Measurements from ENCODE around the gene C11orf24. TPM values are rescaled to one million over a fixed set of nuclear protein-coding genes. Genes with fewer than 3 reads are reported as not detected.

The C11orf24 gene
- total and polyA plus RNA-seq, 2 of the 8 experiments (the other 6 are each of a cell fraction or from before 2014, with no cell fraction given): 45.4 to 51.7 TPM

DNA sequence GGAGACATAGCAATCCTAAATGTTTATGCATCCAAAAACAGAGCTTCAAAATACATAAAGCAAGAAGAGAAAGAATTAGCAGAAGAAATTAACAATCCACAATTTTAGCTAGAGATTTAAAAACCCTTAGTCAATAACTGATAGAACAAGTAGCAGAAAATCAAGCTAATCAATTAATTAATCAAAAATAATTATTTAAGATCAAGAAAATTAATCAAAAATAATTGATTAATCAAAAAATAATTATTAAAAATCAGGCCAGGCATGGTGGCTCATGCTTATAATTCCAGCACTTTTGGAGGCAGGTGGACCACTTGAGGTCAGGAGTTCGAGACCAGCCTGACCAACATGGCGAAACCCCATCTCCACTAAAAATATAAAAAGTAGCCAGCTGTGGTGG lies 29.2 kb downstream of the C11orf24 start:
- Histone ChIP-seq H2AK5ac (ENCODE audit: low read depth, low read length) (no peak overlapping the region), H3K79me1 (ENCODE audit: low read depth, low read length) (no peaks in the 10 kb centered on the region; the same call in 1 of the 2 replicates), H3K79me2 (ENCODE audit: control insufficient read depth in 1 of 2, insufficient read depth in 2 of 2, low read length in 2 of 2) (no peaks in the 10 kb centered on the region), H2AFZ (ENCODE audit: low read length) (no peak overlapping the region), H3K36me3 (ENCODE audit: control insufficient read depth in 2 of 4, insufficient read depth in 4 of 4, low read length in 3 of 4) (no peaks in the 10 kb centered on the region), H3K23me2 (ENCODE audit: low read depth, low read length) (no peaks in the 10 kb centered on the region), H2BK20ac (ENCODE audit: low read length) (no peak overlapping the region), H3K27me3 (replicated peaks in 1 of 4; ENCODE audit: control insufficient read depth in 3 of 4, extremely low read depth in 1 of 4, insufficient read depth in 3 of 4, low read length in 3 of 4) (no peaks in the 10 kb centered on the region), H3K9ac (replicated peaks in 1 of 4; ENCODE audit: extremely low read depth in 1 of 4, low read depth in 3 of 4, low read length in 3 of 4) (no peak overlapping the region), H3K4ac (replicated peaks; ENCODE audit: insufficient read length, low read depth, low read length) (no peak overlapping the region), H3K18ac (ENCODE audit: extremely low read depth, low read length) (no peak overlapping the region), H3K4me3 (ENCODE audit: extremely low read depth in 1 of 4, insufficient read depth in 2 of 4, low read depth in 3 of 4, low read length in 4 of 4) (no peak overlapping the region), H3K4me2 (ENCODE audit: insufficient read depth in 1 of 2, low read depth in 2 of 2, low read length in 2 of 2) (no peak overlapping the region), H3K9me3 (ENCODE audit: insufficient read depth in 2 of 2, low read depth in 1 of 2, low read length in 1 of 2) (no peaks in the 10 kb centered on the region), H3K23ac (ENCODE audit: insufficient read length) (no peak overlapping the region), H3K56ac (replicated peaks; ENCODE audit: insufficient read length, low read depth, low read length) (no peak overlapping the region), H2BK5ac (ENCODE audit: low read depth, low read length) (no peak overlapping the region), H4K91ac (replicated peaks; ENCODE audit: insufficient read length, low read length) (no peak overlapping the region), H4K8ac (ENCODE audit: extremely low read depth, insufficient read depth, low read length) (no peak overlapping the region), H4K5ac (ENCODE audit: insufficient read length, low read depth, low read length) (no peak overlapping the region), H2BK15ac (ENCODE audit: low read length) (no peak overlapping the region), H3K27ac (ENCODE audit: low read depth, low read length) (no peak overlapping the region), H3K14ac (ENCODE audit: insufficient read length) (no peak overlapping the region), H4K20me1 (replicated peaks in 1 of 2; ENCODE audit: control insufficient read depth in 1 of 2, insufficient read depth in 2 of 2, low read length in 2 of 2) (no peaks in the 10 kb centered on the region), H2BK120ac (replicated peaks; ENCODE audit: low read depth, low read length) (no peak overlapping the region), H3K4me1 (replicated peaks in 1 of 4; ENCODE audit: control insufficient read depth in 3 of 4, insufficient read depth in 4 of 4, low read length in 3 of 4) (no peaks in the 10 kb centered on the region), H2BK12ac (ENCODE audit: low read depth, low read length) (no peak overlapping the region)
- POLR2A ChIA-PET (ENCODE audit: partially characterized antibody): interaction anchor here (1.0 to 1.4 kb wide), 2 partner anchors 25 to 27 kb away, joined by 4 to 5 read pairs; no protein-coding TSS in a partner anchor
- no peak for FAIRE-seq
- TF ChIP-seq TBP (IDR thresholded peaks at IDR 0.05; ENCODE audit: low read depth, low read length) (no peak), CHD1 (IDR thresholded peaks at IDR 0.05; ENCODE audit: low read depth, low read length) (no peak), RAD21 (IDR thresholded peaks at IDR 0.05 in 1 of 2, conservative IDR thresholded peaks at IDR 0.05 in 1 of 2; ENCODE audit: low read depth in 2 of 2, low read length in 2 of 2) (no peak), POLR2AphosphoS5 (IDR thresholded peaks at IDR 0.05; ENCODE audit: low read depth, low read length) (no peak), POLR2A (IDR thresholded peaks at IDR 0.05; ENCODE audit: control extremely low read depth in 1 of 2, low read depth in 2 of 2, low read length in 2 of 2) (no peak), TCF12 (IDR thresholded peaks at IDR 0.05; ENCODE audit: low read depth, low read length) (no peak), EGR1 (IDR thresholded peaks at IDR 0.05; ENCODE audit: borderline replicate concordance, low read depth, low read length) (no peak), FOSL1 (IDR thresholded peaks at IDR 0.05; ENCODE audit: insufficient read depth, low read depth, low read length) (no peak), SP1 (IDR thresholded peaks at IDR 0.05; ENCODE audit: low read depth, low read length) (no peak), BCL11A (IDR thresholded peaks at IDR 0.05; ENCODE audit: low read depth in 2 of 2, low read length in 2 of 2) (no peak), RFX5 (IDR thresholded peaks at IDR 0.05; ENCODE audit: borderline replicate concordance, low read depth, low read length) (no peak), BACH1 (IDR thresholded peaks at IDR 0.05; ENCODE audit: low read length) (no peak), RBBP5 (IDR thresholded peaks at IDR 0.05; ENCODE audit: borderline replicate concordance, low read depth, low read length) (no peak), KDM1A (IDR thresholded peaks at IDR 0.05; ENCODE audit: borderline replicate concordance, low read length) (no peak)
- TF ChIP-seq, protein P1, sequence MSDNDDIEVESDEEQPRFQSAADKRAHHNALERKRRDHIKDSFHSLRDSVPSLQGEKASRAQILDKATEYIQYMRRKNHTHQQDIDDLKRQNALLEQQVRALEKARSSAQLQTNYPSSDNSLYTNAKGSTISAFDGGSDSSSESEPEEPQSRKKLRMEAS (IDR thresholded peaks at IDR 0.05): no peak
- CTCF ChIA-PET (ENCODE audit: partially characterized antibody): interaction anchor here (1.0 kb wide), 1 partner anchor 15 kb away, joined by 3 read pairs; no protein-coding TSS in a partner anchor
- WGBS, 2 experiments (ENCODE audit: extremely low coverage in 1 of 2, insufficient coverage in 1 of 2, insufficient read length in 1 of 2, insufficient replicate concordance in 2 of 2, low coverage in 1 of 2, low lambda C conversion rate in 2 of 2, missing lambda C conversion rate in 1 of 2): 91% methylated on average over 2 of the region's 2 CpGs; no CpG with 5 or more reads in 1 of the 2 experiments
- no peak for DNase-seq (ENCODE audit: low read depth in 1 of 2, low spot score in 2 of 2)
